Measurements from ENCODE around the gene F2RL3.
"Not testable (repeated sequence)": the region's sequence is repeated elsewhere in the genome, so short reads cannot be mapped to it uniquely, and the experiment has no call there.

The F2RL3 gene

DNA sequence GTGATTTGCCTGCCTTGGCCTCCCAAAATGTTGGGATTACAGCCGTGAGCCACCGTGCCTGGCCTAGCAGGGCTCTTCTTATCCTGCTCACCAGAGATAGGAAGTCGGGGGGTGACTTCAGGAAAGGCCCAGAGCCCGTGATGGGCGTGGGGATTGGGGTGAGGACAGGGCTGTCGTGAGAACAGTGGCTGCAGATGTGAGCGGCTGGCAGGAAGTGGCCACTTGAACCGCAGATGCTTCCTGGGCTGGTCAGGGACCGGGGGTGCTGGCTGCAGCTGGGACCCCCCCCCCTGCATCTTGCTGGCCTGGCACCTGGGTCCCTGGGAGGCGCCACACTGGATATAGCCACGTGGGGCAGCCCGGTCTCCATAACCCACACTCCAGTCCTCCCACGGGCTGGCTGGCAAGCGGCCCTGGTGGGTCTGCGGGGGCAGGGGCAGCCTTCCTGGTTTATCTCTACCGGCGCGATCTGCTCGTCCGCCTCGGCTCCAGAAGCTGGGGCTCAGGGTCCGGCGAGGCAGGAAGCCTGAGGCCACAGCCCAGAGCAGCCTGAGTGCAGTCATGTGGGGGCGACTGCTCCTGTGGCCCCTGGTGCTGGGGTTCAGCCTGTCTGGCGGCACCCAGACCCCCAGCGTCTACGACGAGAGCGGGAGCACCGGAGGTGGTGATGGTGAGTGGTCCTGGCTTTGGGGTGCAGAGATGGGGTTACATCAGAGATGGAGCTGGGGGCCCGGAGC lies at the start of gene F2RL3:
Gene F2RL3, plus strand, starts transcription at position 371 of the 737 bp plus-strand sequence. Its CDS starts 191 bp downstream, at position 562.
- DNase-seq (ENCODE audit: low read depth): no peak

DNA sequence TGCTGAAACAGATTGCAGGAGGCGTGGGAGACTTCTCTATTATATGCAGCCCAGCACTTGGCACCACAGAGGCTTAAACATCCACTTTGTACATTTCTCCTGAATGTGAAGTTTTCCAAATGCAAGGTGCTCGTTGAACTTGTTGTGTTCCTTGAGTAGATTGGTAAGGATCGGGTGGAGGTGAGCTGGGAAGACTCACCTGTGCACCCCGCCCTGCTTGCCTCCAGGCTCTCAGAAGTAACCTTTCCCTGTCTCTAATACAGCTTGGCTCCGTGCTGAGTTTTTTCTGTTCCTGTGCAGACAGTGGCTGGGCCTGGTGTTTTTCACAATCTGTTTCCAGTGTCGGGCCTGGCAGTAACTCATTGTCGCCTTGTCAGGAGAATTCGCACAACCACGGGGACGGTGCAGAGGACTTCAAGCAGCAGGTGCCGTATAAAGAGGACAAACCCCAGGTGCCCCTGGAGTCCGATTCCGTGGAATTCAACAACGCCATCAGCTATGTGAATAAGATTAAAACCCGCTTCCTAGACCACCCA lies 47.3 kb upstream of the F2RL3 start:
- DNase-seq (ENCODE audit: low read depth): no peak

DNA sequence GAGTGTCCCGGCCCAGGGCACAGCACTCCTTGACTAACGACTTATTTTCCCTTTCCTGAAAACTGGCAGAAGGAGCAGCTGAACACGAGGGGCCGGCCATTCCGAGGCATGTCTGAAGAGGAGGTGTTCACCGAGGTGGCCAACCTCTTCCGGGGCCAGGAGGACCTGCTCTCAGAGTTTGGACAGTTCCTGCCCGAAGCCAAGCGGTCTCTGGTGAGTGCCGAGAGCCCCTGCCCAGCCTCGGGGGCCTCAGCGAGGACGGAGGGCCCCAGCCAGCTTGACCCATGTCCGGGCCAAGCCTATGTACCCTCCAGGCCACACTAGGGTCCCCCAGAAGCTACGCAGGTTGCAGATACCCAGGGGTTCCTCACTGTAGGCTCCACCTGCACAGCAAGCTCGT lies 41.9 kb upstream of the F2RL3 start:
- DNase-seq (ENCODE audit: low read depth): no peak

DNA sequence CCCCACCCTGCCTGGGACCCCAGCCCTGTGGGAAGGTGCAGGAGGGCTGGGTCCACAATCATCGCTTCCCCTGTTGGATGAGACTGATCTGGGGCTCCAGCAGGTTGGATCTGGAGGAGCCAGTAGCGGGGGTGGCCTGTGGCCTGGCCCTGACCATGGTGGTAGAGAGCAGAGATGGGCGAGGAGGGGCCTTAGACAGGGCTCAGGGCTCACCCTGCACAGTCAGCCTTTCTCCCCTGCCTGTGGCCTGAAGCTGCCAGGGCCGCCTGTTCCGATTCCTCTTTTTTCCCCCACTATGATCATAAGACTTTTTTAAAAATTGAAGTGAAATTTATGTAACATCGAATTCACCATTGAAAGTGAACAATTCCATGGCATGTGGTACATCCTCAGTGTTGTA lies 41.4 kb upstream of the F2RL3 start:
- no peak for DNase-seq (ENCODE audit: low read depth)

DNA sequence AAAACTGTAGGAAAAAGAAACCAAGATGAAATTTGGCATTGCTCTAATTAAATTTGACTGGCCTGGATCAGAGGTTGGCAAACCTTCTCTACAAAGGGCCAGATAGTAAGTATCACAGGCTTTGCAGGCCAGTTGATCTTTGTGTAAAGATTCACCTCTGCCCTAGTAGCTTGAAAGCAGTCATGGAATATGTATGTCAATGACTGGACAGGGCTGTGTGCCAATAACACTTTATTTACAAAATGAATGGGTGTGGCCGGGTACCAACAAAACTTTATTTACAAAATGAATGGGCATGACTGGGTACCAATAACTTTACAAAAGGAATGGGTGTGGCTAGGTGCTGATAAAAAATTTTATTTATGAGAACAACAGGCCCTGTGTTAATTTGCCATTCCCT lies 39.6 kb upstream of the F2RL3 start:
- no peak for DNase-seq (ENCODE audit: low read depth)

DNA sequence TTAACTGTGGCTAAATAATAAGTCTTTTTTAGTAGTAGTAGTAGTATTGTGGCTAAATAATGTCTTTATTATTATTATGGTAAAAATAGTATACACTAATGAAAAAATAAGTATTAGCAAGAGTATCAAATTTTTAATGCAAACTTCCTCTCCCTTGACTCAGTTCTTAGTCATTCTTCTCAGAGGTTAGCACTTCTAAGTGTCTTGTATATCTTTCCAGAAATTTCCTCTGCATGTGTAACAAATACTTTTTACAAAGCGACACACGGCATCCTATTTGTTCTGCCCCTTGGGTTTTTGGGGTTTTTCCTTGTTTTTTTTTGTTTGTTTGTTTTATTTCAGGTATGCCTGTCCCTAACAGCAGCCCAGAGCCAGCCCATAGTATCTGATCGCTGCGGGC lies 38.7 kb upstream of the F2RL3 start:
- DNase-seq (ENCODE audit: low read depth): no peak

DNA sequence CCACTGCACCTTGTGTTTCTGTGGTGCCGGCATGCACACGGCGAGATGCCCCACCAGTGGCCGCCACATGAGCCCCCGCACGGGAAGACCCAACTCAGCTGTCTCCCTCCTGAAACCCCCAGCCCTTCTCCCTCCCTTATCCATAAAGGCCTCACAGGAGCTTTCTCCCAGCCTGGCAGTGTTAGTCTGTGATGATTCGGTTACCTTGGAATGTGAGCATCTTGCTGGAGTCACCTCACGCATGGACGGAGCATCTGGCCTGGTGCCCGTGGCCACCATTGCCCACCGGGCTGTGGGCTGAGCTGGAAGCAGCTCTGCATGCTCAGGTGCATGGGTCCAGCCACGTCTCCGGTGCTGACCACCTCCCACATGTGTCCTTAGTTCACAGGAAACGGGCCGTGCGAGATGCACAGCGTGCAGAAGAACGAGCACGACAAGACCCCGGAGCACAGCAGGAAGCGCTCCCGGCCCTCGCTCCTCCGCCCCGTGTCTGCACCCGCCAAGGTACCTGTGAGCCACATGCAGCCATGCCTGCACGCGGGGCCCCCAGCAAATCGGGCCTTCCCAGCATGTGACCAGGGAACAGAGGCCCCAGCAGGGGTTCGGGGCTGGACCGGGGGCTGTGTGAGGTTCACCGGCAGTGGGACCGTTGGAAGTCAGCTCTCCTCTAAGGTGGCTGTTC lies 37.6 kb upstream of the F2RL3 start:
- no peak for DNase-seq (ENCODE audit: low read depth)

DNA sequence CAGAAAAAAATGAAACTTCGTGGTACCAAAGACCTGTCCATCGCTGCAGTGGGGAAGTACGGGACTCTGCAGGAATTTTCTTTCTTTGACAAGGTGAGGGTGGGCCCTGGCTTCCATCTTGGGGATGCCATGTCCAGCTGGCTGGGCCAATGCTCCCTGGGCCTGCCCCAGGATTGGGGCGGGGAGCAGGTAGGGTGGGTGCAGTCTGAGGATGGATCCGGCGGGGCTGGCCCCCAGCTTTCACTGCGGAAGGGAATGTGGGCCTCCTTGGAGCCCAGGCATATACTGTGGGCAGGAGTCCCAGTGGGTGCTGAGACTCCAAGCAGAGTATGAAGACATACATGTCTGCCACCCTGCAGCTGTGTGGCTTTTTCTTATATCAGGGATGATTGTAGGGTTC lies 35.7 kb upstream of the F2RL3 start:
- DNase-seq (ENCODE audit: low read depth): no peak

DNA sequence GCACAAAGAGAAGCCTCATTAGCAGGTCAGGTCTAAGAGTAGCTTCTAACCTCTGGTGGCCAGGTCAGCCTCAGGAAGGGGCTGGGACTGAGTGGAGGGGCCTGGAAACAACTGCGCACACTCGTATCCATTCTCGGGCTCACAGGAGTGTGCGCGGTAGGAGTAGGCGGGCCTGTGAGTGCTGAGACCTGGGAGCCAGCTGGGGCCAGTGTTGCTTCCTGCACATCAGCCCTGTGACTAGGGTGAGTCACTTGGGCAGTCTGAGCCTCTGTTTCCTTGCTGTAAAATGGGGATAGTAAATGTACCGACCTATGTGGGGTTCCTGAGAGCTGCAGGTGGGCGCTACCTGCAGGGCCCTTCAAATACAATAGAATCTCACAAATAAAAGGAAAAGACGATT lies 32.7 kb upstream of the F2RL3 start:
- DNase-seq (ENCODE audit: low read depth): no peak

DNA sequence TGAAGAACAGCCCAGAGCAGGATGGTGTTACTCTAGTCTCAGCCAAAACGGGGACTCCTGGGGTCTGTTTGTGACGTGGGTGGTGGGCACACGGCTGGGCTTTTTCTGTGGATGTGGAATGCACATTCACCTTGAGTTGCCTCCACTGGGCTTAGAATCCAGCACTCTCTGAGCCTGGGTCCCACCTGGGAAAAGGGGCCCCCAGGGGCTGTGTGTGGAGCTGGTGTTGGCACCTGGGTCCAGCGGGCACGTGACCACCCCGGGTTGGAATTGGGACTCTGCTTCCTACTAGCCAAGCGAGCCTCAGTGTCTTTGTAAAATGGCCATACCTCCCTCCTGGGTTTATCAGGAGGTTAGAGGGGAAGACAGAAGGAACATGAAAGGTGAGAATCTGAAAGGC lies 29.2 kb upstream of the F2RL3 start:
- no peak for DNase-seq (ENCODE audit: low read depth)

DNA sequence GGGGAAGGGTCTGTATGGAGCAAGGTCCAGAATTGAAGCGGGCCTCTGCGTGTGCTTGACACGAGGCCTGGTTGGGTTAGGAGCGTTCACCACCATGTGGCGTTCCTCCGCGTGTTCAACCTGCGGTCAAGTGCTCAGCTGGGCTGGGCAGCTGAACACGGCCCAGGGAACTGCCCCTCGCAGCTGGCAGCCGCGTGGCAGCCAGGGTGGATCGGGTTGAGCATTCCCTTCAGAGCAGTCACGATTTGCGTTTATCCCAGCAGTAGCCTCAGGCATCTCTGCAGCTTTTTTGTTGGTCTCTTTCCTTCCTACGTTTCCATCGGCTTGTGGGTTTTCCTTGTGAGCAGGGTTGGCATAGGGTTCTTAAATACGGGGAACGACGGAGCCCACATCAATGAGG lies 28.7 kb upstream of the F2RL3 start:
- no peak for DNase-seq (ENCODE audit: low read depth)

DNA sequence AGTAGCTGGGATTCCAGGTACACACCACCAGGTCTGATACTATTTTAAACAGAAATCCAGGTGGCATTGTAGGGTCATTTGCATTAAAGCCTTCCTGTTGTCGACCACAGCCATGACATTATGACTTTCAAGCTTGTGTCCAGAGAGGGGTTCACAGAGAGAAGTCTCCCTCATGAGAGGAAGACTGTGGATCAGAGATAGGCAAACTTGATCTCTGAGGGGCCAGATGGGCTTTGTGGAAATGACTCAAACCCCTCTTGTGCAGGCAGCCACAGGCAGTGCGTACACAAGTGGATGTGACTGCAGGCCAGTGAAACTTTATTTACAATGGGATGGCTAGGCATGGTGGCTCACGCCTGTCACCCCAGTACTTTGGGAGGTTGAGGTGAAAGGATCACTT lies 27.8 kb upstream of the F2RL3 start:
- no peak for DNase-seq (ENCODE audit: low read depth)

DNA sequence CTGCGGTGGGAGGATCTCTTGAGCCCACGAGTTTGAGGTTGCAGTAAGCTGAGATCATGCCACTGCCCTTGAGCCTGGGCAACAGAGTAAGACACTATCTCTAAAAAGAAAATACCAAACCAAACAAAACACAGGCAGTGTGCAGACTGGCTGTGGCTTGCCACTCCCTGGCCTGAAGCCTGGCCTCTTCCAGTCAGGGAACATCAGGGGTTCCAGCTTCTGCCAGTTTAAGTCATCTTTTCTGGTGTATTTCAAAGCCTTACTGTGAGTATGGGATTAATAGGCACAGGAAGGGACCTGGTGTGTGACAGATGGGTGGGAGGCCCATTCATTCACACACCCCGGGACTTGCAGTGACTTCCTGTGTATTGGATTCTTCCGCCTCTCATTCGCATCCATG lies 27.0 kb upstream of the F2RL3 start:
- DNase-seq (ENCODE audit: low read depth): no peak

DNA sequence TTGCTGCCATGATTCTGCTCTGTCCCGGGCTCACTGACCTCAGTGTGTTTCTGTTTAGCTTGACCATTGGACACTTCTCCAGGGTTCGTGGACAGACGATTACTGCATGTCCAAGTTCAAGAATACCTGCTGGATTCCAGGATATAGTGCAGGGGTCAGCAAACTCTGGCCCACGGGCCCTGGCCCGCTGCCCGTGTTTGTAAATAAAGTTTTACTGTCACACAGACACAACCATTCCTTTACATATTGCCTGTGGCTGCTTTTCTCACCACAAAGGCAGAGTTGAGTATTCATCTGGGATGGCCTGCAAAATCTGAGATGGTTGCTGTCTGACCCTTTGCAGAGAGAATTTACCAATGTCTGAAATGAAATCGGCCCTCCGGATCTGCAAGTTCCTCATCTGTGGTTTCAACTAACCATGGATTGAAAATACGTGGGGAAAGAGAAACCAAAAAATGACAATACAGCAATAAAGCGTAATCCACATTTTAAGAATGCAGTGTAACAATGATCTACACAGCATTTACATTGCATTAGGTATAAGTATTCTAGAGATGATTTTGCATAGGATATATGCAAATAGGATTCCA lies 25.9 kb upstream of the F2RL3 start:
- DNase-seq (ENCODE audit: low read depth): no peak

DNA sequence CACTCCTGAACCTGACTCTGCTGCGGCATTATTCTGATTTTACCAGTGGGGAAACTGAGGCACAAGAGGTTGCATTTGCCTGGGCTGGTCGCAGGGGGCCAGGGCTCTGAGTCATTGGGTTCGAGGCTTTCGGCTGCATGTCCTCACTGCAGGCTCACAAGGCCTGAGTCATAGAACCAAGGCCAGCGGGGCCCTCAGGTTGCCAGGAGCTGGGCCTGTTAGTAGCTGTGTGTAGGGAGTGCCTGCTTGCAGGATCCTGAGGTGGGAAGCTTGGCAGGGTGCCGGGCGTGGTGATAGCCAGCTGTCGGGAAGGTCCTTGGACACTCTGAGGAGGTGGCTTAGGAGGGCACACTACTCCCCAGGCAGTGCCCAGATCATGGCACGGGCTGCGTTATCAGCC lies 21.6 kb upstream of the F2RL3 start:
- no peak for DNase-seq (ENCODE audit: low read depth)

DNA sequence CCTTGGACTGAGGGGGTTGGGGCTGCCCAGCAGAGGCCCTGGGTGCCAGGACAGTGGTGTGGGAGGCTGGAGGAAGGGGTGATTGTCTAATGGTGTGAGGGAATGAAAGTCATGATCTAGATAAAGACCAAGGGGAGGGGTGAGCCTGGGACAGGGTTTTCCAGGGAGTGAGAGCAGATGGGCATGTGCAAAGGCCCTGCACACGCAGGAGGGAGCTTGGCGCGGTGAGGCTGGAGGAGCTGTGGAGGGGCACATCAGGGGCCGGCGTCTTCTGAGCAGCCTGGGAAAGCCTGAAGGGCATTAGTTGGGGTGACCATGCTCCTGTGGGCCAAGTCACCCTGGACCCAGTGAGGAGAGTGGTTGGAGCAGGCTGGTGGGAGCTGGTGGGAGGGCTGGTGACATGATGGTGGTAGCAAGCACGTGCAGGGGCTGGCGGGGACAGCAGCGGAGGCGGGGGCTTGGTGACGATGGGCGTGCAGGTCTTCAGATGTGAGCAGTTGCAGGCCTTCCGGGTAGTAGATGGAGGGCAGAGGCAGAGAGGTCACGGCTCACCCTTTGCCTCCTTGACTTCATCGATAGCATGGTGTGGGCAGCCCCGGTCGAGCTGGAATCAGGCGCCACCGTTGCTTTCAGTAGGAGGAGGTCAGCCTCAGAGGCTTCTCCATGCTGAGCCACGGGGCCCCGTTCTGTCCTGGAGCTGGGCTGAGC lies 20.2 kb upstream of the F2RL3 start:
- no peak for DNase-seq (ENCODE audit: low read depth)

DNA sequence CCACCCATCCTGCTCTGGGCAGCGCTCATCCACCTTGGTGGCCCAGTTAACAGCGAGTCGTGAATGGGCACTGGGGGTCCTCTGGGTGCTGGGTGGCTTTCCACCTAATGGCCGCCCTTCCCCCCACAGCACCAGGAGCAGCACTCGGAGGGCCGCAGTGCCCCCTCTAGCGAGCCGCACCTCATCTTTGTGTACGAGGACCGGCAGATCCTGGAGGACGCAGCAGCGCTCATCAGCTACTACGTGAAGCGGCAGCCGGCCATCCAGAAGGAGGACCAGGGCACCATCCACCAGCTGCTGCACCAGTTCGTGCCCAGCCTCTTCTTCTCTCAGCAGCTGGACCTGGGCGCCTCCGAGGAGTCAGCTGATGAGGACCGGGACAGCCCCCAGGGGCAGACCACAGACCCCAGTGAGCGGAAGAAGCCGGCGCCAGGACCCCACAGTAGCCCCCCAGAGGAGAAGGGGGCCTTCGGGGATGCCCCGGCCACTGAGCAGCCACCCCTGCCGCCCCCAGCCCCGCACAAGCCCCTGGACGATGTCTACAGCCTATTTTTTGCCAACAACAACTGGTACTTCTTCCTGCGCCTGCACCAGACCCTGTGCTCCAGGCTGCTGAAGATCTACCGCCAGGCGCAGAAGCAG lies 19.3 kb upstream of the F2RL3 start:
- no peak for DNase-seq (ENCODE audit: low read depth)

DNA sequence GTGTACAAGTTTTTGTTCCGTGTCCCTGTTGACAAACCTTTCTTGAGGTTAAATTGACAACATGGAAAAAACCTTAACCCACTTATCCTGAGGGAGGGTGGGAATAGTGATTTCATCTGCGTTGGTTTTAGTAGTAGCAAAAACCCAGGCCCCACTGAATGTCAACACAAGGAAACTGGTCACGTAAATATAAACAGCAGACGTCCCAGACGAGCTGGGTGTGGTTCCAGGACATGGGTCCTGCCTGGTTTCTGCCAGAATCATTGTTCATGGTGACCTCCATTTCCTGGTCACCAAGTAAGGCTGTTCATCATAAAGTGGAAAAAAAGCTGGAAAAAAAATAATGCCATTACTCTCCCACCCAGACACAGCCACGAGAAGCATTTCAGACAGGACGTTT lies 16.9 kb upstream of the F2RL3 start:
- DNase-seq (ENCODE audit: low read depth): no peak

DNA sequence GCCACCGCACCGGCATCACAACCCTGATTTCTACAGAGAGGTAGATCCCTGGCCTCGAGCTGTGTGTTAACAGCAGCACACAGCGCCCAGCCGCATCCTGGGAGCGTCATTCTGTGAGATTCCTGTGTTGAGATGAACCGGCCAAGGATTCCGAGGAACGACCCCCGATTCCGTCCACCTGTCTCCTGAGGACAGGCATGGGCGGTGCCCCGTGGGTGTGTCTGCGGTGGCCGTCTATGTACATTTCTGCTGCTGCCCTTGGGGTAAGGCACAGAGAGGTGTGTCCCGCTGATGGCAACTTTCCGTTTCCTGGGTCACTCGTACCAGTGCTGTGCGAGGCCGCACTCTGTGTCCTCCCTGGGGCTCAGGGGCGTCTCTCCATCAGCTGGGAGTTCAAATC lies 16.1 kb upstream of the F2RL3 start:
- DNase-seq (ENCODE audit: low read depth): no peak

DNA sequence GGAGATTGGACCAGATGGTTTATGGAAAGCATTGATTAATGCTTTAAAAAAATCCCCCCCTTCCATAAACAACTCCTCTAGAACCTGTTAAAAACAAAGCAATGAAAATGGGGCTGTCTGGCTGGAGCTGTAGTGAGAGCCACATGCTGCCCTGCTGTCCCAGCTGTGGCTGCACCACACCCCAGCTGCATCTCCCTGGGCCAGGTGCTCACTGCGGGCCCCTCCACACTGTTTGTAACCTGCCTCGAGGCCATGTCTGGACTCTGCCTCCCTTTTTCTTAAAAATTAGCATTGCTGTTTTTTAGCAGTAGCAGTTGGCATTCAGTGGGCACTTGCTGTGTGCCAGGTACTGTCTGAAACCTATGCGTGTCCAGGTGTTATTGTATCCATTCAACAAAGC lies 15.2 kb upstream of the F2RL3 start:
- DNase-seq (ENCODE audit: low read depth): no peak

DNA sequence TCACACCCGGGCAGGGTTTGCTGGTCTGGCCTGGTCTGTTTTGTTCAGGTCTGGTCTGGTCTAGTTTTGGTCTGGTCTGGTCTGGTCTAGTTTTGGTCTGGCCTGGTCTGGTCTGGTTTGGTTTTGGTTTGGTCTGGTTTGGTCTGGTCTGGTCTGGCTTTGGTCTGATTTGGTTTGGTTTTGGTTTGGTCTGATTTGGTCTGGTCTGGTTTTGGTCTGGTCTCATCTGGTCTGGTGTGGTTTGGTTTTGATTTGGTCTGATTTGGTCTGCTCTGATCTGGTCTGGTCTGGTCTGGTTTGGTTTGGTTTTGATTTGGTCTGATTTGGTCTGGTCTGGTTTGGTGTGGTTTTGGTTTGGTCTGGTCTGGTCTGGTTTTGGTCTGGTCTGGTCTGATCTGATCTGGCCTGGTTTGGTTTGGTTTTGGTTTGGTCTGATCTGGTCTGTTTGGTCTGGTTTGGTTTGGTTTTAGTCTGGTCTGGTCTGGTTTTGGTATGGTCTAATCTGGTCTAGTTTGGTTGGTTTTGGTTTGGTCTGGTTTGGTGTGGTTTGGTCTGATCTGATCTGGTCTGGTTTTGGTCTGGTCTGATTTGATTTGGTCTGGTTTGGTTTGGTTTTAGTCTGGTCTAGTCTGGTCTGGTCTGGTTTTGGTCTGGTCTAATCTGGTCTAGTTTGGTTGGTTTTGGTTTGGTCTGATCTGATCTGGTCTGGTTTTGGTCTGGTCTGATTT lies 14.4 kb upstream of the F2RL3 start:
- no peak for DNase-seq (ENCODE audit: low read depth)

DNA sequence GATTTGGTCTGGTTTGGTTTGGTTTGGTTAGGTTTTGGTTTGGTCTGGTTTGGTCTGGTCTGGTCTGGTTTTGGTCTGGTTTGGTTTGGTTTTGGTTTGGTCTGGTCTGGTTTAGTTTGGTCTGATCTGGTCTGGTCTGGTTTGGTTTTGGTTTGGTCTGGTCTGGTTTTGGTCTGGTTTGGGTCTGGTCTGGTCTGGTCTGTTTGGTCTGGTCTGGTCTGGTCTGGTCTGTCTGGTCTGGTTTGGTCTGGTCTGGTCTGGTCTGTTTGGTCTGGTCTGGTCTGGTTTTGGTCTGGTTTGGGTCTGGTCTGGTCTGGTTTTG lies 13.9 kb upstream of the F2RL3 start:
- not testable (repeated sequence) for DNase-seq (ENCODE audit: low read depth)
